Transverse colon (tissue), 4 donors: ENCODE data around the gene THADA. TPM values are rescaled to one million over a fixed set of nuclear protein-coding genes. Genes with fewer than 3 reads are reported as not detected.

Experiments used
- DNase-seq: peaks from one replicate; pipeline ENCODE4 v3.0.0-alpha.2; 2019
- H3K27ac ChIP-seq, 4 donors: fragments of 200-600 bp; sonication (generic); 2 replicates each; pipeline ENCODE4 v1.5.1; 2016 to 2018; ENCODE audit warnings: inconsistent platforms in 4 of 4
- H3K27me3 ChIP-seq: fragments of 200-600 bp; sonication (generic); 2 replicates; pipeline ENCODE4 v1.5.1; 2017; ENCODE audit warnings: inconsistent platforms
- H3K36me3 ChIP-seq, 4 donors: fragments of 200-600 bp; sonication (generic); 2 replicates each; pipeline ENCODE4 v1.5.1; 2017 to 2019; ENCODE audit warnings: inconsistent platforms in 4 of 4
- H3K4me1 ChIP-seq, 4 donors: fragments of 200-600 bp; sonication (generic); 2 replicates each; pipeline ENCODE4 v1.5.1; 2017 to 2020; ENCODE audit warnings: inconsistent platforms in 4 of 4
- H3K4me3 ChIP-seq, 4 donors: fragments of 200-600 bp; sonication (generic); 1 replicate in 1 of 4; 2 replicates in 3 of 4; pipeline versions ENCODE4 v1.5.1 to v1.6.1; 2017 to 2019; ENCODE audit warnings: inconsistent platforms in 4 of 4
- H3K9me3 ChIP-seq, 2 donors: fragments of 200-600 bp; sonication (generic); 2 replicates each; pipeline ENCODE4 v1.5.1; 2017 to 2019; ENCODE audit warnings: inconsistent platforms in 2 of 2
- CTCF ChIP-seq, 5 experiments: fragments of 200-600 bp in 3 of 5; fragments of 450-650 bp in 2 of 5; sonication (generic) in 3 of 5; IDR thresholded peaks; 1 replicate in 2 of 5; 2 replicates in 3 of 5; pipeline ENCODE4 v1.5.1; 2016 to 2017; ENCODE audit warnings: antibody characterized with exemption in 5 of 5, inconsistent platforms in 3 of 5, mild to moderate bottlenecking in 2 of 5, moderate library complexity in 1 of 5
- EP300 ChIP-seq: sonication (generic); formaldehyde crosslinking; IDR thresholded peaks from one replicate; pipeline ENCODE4 v1.6.1; 2017; ENCODE audit warnings: antibody characterized with exemption, low read depth
- POLR2A ChIP-seq: fragments of 450-650 bp; IDR thresholded peaks from one replicate; pipeline ENCODE4 v1.6.1; 2016; ENCODE audit warnings: antibody characterized with exemption, mild to moderate bottlenecking, moderate library complexity
- POLR2AphosphoS5 ChIP-seq, 3 donors: sonication (generic); formaldehyde crosslinking; IDR thresholded peaks; one replicate each; pipeline ENCODE4 v1.6.1; 2016; ENCODE audit warnings: antibody characterized with exemption in 3 of 3
- WGBS, 2 donors: methylation state at CpG; one replicate each; pipeline ENCODE4 v1.1.5; 2018; ENCODE audit warnings: low coverage in 1 of 2; 5-methylcytosine and 5-hydroxymethylcytosine counted together
- in situ Hi-C, 4 donors: fragments of 200-750 bp; cut with MboI; loops; one replicate each; pipeline versions ENCODE4 v1.15.0 to v1.15.1; 2017; ENCODE audit warnings: low sequenced_read_pairs in 3 of 4, low pct_ligation_motif_present in 1 of 4, low pct_unique_long_range_greater_than_20kb in 1 of 4
- intact Hi-C: fragments of 100-400 bp; cut with DNase I; formaldehyde crosslinking; loops from one replicate; pipeline ENCODE4 v1.15.1; 2023; ENCODE audit warnings: low total_unique reads
- total RNA-seq, 4 donors: library from RNA; depleted of rRNA; stranded (reverse); fragments of >200 nt; gene quantifications; one replicate each; pipeline ENCODE4 v1.1.0, GENCODE V29; 2016

Gene THADA
- total RNA-seq, 4 donors from 2014 or later = 21.7 to 78.6 (median 28.1) TPM

GRCh38 chr2:43377327-43377726, 218.5 kb downstream of the THADA start:
- no peaks in the 10 kb centered on the region for H3K36me3 ChIP-seq
- TF ChIP-seq POLR2A (no peak), CTCF (IDR thresholded peaks at IDR 0.05) (no peak), POLR2AphosphoS5 (IDR thresholded peaks at IDR 0.05) (no peak), EP300 (no peak)
- no peak overlapping the region for H3K4me3 ChIP-seq
- DNase-seq = no peak
- intact Hi-C loops = no loop called here
- no peaks in the 10 kb centered on the region for H3K9me3 ChIP-seq
- H3K27ac ChIP-seq = no peak overlapping the region
- no peaks in the 10 kb centered on the region for H3K27me3 ChIP-seq
- H3K4me1 ChIP-seq = peaks cover 0 to 26% (median 9%) of the 10 kb centered on the region in 4 donors
- in situ Hi-C loops = no loop called here
- 99 to 100% methylated on average over 2 to 3 of the region's 3 CpGs for WGBS, 2 donors

- Histone ChIP-seq H3K4me3 (no peak overlapping the region), H3K4me1 (peaks cover 0 to 33% (median 16%) of the 10 kb centered on the region in 4 donors), H3K9me3 (no peaks in the 10 kb centered on the region), H3K27ac (peak overlapping the region in 3 of 4 donors; percentile 0 to 42 (median 31)), H3K36me3 (no peaks in the 10 kb centered on the region), H3K27me3 (no peaks in the 10 kb centered on the region)
- intact Hi-C loops = no loop called here
- DNase-seq = no peak
- WGBS, 2 donors = 87 to 90% methylated on average over 4 to 8 of the region's 8 CpGs
- in situ Hi-C loops = no loop called here
- TF ChIP-seq CTCF (IDR thresholded peaks at IDR 0.05) = no peak
- no peak for TF ChIP-seq EP300
- no peak for TF ChIP-seq POLR2A
- no peak for TF ChIP-seq POLR2AphosphoS5 (IDR thresholded peaks at IDR 0.05)
Measured at GRCh38 chr2:43376523-43377198, 219.2 kb downstream of the THADA start.

GRCh38 chr2:43375746-43376522, 219.9 kb downstream of the THADA start:
- TF ChIP-seq EP300 = no peak
- Histone ChIP-seq H3K4me3 (no peak overlapping the region), H3K27me3 (no peaks in the 10 kb centered on the region), H3K36me3 (no peaks in the 10 kb centered on the region), H3K4me1 (peaks cover 6 to 40% (median 22%) of the 10 kb centered on the region in 4 donors), H3K27ac (peak overlapping the region; percentile 0 to 42 (median 23)), H3K9me3 (no peaks in the 10 kb centered on the region)
- intact Hi-C loops = no loop called here
- in situ Hi-C loops = no loop called here
- DNase-seq = no peak
- 67% methylated on average over 3 of the region's 3 CpGs for WGBS, 2 donors

GRCh38 chr2:43372416-43373081, 223.3 kb downstream of the THADA start:
- intact Hi-C loops = no loop called here
- H3K4me3 ChIP-seq = no peak overlapping the region
- H3K36me3 ChIP-seq = no peaks in the 10 kb centered on the region
- in situ Hi-C loops = no loop called here
- H3K9me3 ChIP-seq = no peaks in the 10 kb centered on the region
- no peak for DNase-seq
- 88 to 91% methylated on average over 4 to 8 of the region's 8 CpGs for WGBS, 2 donors
- peak overlapping the region in 1 of 4 donors; percentile 28 for H3K27ac ChIP-seq
- TF ChIP-seq EP300 (no peak), POLR2AphosphoS5 (IDR thresholded peaks at IDR 0.05) (no peak), POLR2A (no peak), CTCF (IDR thresholded peaks at IDR 0.05) (no peak)
- peaks cover 11 to 55% (median 38%) of the 10 kb centered on the region in 4 donors for H3K4me1 ChIP-seq
- no peaks in the 10 kb centered on the region for H3K27me3 ChIP-seq
